SK-N-SH (cell line): ENCODE results near the gene ABHD8. TPM values are rescaled to one million over a fixed set of nuclear protein-coding genes. Genes with fewer than 3 reads are reported as not detected.
A peak's percentile ranks its signal among the peaks of the same experiment; 100 is the strongest.

ENCODE experiments used
- CTCF ChIA-PET: fragments of 300-600, 350-600 bp; formaldehyde crosslinking; extraction: SDS; loops from one replicate; lab custom pipeline; 2021; lab: Yijun Ruan, JAX
- POLR2A ChIA-PET: fragments of 350-600 bp; sonication (Branson Sonifier 250); formaldehyde crosslinking; extraction: SDS; loops from one replicate; lab custom pipeline; 2020; ENCODE audit warnings: antibody characterized with exemption, inconsistent platforms; lab: Yijun Ruan, JAX
- DNase-seq: peaks from one replicate; pipeline ENCODE4 v3.0.0; 2012
- H2AFZ ChIP-seq: fragments of 200-600 bp; sonication (generic); 2 replicates; pipeline ENCODE4 v1.8.1; 2016; ENCODE audit warnings: antibody characterized with exemption, mild to moderate bottlenecking, low read depth
- H3F3A ChIP-seq: fragments of 200-600 bp; sonication (generic); replicated peaks from 2 replicates; pipeline ENCODE3; 2016; ENCODE audit warnings: antibody characterized with exemption, mild to moderate bottlenecking; ENCODE audit not compliant: insufficient read depth
- H3K27ac ChIP-seq, 2 experiments: fragments of 200-500 bp in 1 of 2; fragments of 200-600 bp in 1 of 2; sonication (Bioruptor generic) in 1 of 2; sonication (generic), shearing (Covaris generic) in 1 of 2; 2 replicates each; pipeline versions ENCODE4 v1.5.1 to v1.6.1; 2014 to 2016; ENCODE audit warnings: low read depth in 2 of 2, inconsistent platforms in 1 of 2, low read length in 1 of 2, mild to moderate bottlenecking in 1 of 2, mixed read lengths in 1 of 2
- H3K27me3 ChIP-seq: fragments of 200-600 bp; sonication (generic), shearing (Covaris generic); 2 replicates; pipeline ENCODE4 v1.6.1; 2016; ENCODE audit warnings: mixed run types; ENCODE audit not compliant: insufficient read depth
- H3K36me3 ChIP-seq, 2 experiments: fragments of 200-500 bp in 1 of 2; fragments of 200-600 bp in 1 of 2; sonication (Bioruptor generic) in 1 of 2; sonication (generic) in 1 of 2; replicated peaks in 1 of 2; 2 replicates each; pipeline versions ENCODE3 to v1.5.1; 2014 to 2016; ENCODE audit warnings: low read length in 1 of 2, mild to moderate bottlenecking in 1 of 2; ENCODE audit not compliant: insufficient read depth in 2 of 2, control insufficient read depth in 1 of 2
- H3K4me1 ChIP-seq, 2 experiments: fragments of 200-500 bp in 1 of 2; fragments of 200-600 bp in 1 of 2; sonication (Bioruptor generic) in 1 of 2; sonication (generic), shearing (Covaris generic) in 1 of 2; 2 replicates each; pipeline versions ENCODE4 v1.5.1 to v1.6.1; 2014 to 2016; ENCODE audit warnings: low read depth in 1 of 2, low read length in 1 of 2, mixed run types in 1 of 2; ENCODE audit not compliant: insufficient read depth in 2 of 2, control insufficient read depth in 1 of 2
- H3K4me2 ChIP-seq: fragments of 200-600 bp; sonication (generic), shearing (Covaris generic); 2 replicates; pipeline ENCODE4 v1.6.1; 2017; ENCODE audit warnings: mixed run types
- H3K4me3 ChIP-seq, 2 experiments: fragments of 200-500 bp in 1 of 2; fragments of 200-600 bp in 1 of 2; sonication (Bioruptor generic) in 1 of 2; sonication (generic), shearing (Covaris generic) in 1 of 2; 2 replicates each; pipeline versions ENCODE4 v1.5.1 to v1.8.1; 2014 to 2016; ENCODE audit warnings: low read depth in 2 of 2, inconsistent platforms in 1 of 2, low read length in 1 of 2, mild to moderate bottlenecking in 1 of 2, mixed read lengths in 1 of 2, moderate library complexity in 1 of 2
- H3K79me2 ChIP-seq: fragments of 200-600 bp; sonication (generic); 2 replicates; pipeline ENCODE4 v1.8.1; 2017; ENCODE audit warnings: mild to moderate bottlenecking; ENCODE audit not compliant: insufficient read depth
- H3K9ac ChIP-seq: fragments of 200-600 bp; sonication (generic); 2 replicates; pipeline ENCODE4 v1.6.1; 2017; ENCODE audit warnings: mixed run types
- H3K9me2 ChIP-seq: fragments of 200-600 bp; sonication (generic); 2 replicates; pipeline ENCODE4 v1.6.1; 2017; ENCODE audit warnings: mixed run types
- H3K9me3 ChIP-seq: fragments of 200-600 bp; sonication (generic); 2 replicates; pipeline ENCODE4 v1.6.1; 2017; ENCODE audit warnings: mixed run types, mild to moderate bottlenecking, moderate library complexity
- H4K20me1 ChIP-seq: fragments of 200-600 bp; sonication (generic); 2 replicates; pipeline ENCODE4 v1.6.1; 2017; ENCODE audit warnings: mild to moderate bottlenecking, mixed run types; ENCODE audit not compliant: insufficient read depth
- EP300 ChIP-seq, 2 experiments: IDR thresholded peaks; 2 replicates each; pipeline versions ENCODE4 v1.4.0 to v1.6.1; 2012; ENCODE audit warnings: borderline replicate concordance in 1 of 2, low read depth in 1 of 2, low read length in 1 of 2
- FOSL2 ChIP-seq: IDR thresholded peaks from 2 replicates; pipeline ENCODE4 v1.4.0; 2012; ENCODE audit warnings: low read depth, mild to moderate bottlenecking, moderate library complexity, borderline replicate concordance
- MAX ChIP-seq: IDR thresholded peaks from 2 replicates; pipeline ENCODE4 v1.4.0; 2012; ENCODE audit warnings: low read depth
- MXI1 ChIP-seq: IDR thresholded peaks from 2 replicates; pipeline ENCODE4 v1.6.1; 2012; ENCODE audit warnings: mild to moderate bottlenecking, low read depth, low read length, improper control_type of control experiment
- NRF1 ChIP-seq: IDR thresholded peaks from 2 replicates; pipeline ENCODE4 v1.6.1; 2012; ENCODE audit warnings: low read depth, mild to moderate bottlenecking, low read length
- RXRA ChIP-seq: IDR thresholded peaks from 2 replicates; pipeline ENCODE4 v1.4.0; 2012; ENCODE audit warnings: low read depth, mild to moderate bottlenecking, borderline replicate concordance
- SIN3A ChIP-seq: IDR thresholded peaks from 2 replicates; pipeline ENCODE4 v1.6.1; 2012; ENCODE audit warnings: low read depth, mild to moderate bottlenecking, low read length, moderate library complexity, borderline replicate concordance
- WGBS: methylation state at CpG from one replicate; pipeline ENCODE4 v1.1.6; 2017; ENCODE audit warnings: low lambda C conversion rate; 5-methylcytosine and 5-hydroxymethylcytosine counted together
- polyA plus RNA-seq, 3 experiments: library from polyadenylated mRNA; depleted of rRNA; stranded (reverse); fragments of >200 nt; gene quantifications; 2 replicates each; pipeline ENCODE4 v1.2.3, GENCODE V29; 2012

ABHD8 gene
- polyA plus RNA-seq, 1 of the 3 experiments (the other 2 are of a cell fraction) = 11.1 TPM

GRCh38 chr19:17281391-17282304 is 21.6 kb downstream of the ABHD8 start, which contains the start of gene ANKLE1:
Gene ANKLE1 (plus strand): TSS chr19:17281901. CDS start chr19:17281921, 20 bp downstream.
- CTCF ChIA-PET = interaction anchor here (0.6 to 4.6 kb wide), 25 partner anchors 10 to 509 kb away, joined by 3 to 35 read pairs (median 5); partner anchors contain the start of genes MRPL34 and USE1
- Histone ChIP-seq H3F3A (peaks cover 19% of the 10 kb centered on the region), H3K4me2 (peak within 1 kb of the TSS; percentile 93), H3K27me3 (no peaks in the 10 kb centered on the region), H3K9me2 (no peaks in the 10 kb centered on the region), H3K36me3 (peaks cover 0 to 3% of the 10 kb centered on the region in 2 experiments), H3K79me2 (no peaks in the 10 kb centered on the region), H3K9me3 (no peaks in the 10 kb centered on the region), H4K20me1 (no peaks in the 10 kb centered on the region), H3K4me3 (peak within 1 kb of the TSS; percentile 36 to 62), H2AFZ (peak within 1 kb of the TSS; percentile 86), H3K9ac (no peak within 1 kb of the TSS), H3K4me1 (peaks cover 0 to 2% of the 10 kb centered on the region in 2 experiments; a peak in 1 of 4 replicates), H3K27ac (peak within 1 kb of the TSS in 1 of 2 experiments; percentile 17; a peak in 1 of 4 replicates)
- 28% methylated on average over 32 of the region's 75 CpGs for WGBS
- TF ChIP-seq MAX = peak; percentile 97
- peak; percentile 61 for TF ChIP-seq NRF1
- TF ChIP-seq EP300 (IDR thresholded peaks at IDR 0.05; ENCODE audit: borderline replicate concordance in 1 of 2, low read depth in 1 of 2, low read length in 1 of 2) = no peak
- TF ChIP-seq SIN3A = 0 out of 2 replicates have a peak, but pooled peaks have one; percentile 29
- peak; percentile 96 for TF ChIP-seq MXI1
- DNase-seq = peak; percentile 95
- POLR2A ChIA-PET = interaction anchor here (0.6 to 3.5 kb wide), 6 partner anchors 11 to 67 kb away, joined by 3 to 16 read pairs (median 4); partner anchors contain the start of genes BABAM1 and USE1

- H3K36me3 ChIP-seq = peaks cover 8 to 13% of the 10 kb centered on the region in 2 experiments
- H3K27me3 ChIP-seq = no peaks in the 10 kb centered on the region
- ChIA-PET POLR2A (interaction anchor here (1.2 to 3.5 kb wide), 3 partner anchors 12 to 64 kb away, joined by 3 to 16 read pairs (median 4); partner anchors contain the start of genes BABAM1 and USE1), CTCF (interaction anchor here (0.6 to 3.0 kb wide), 3 partner anchors 12 to 73 kb away, joined by 3 to 11 read pairs (median 4); partner anchors contain the start of gene BABAM1)
- H3K9ac ChIP-seq = no peak overlapping the region
- no peaks in the 10 kb centered on the region for H3K9me2 ChIP-seq
- H4K20me1 ChIP-seq = no peaks in the 10 kb centered on the region
- no peak overlapping the region for H3K4me2 ChIP-seq
- peak; percentile 51 for DNase-seq
- H3K4me3 ChIP-seq = no peak overlapping the region
- peaks cover 19% of the 10 kb centered on the region for H3F3A ChIP-seq
- TF ChIP-seq FOSL2 (no peak), NRF1 (no peak), RXRA (no peak), SIN3A (no peak)
- TF ChIP-seq, all 33 proteins: peak for 0
- Histone ChIP-seq H3K4me1 (peaks cover 0 to 2% of the 10 kb centered on the region in 2 experiments; a peak in 1 of 4 replicates), H3K79me2 (no peaks in the 10 kb centered on the region), H3K27ac (no peak overlapping the region), H2AFZ (no peak overlapping the region), H3K9me3 (no peaks in the 10 kb centered on the region)
- 65% methylated on average over 3 of the region's 3 CpGs for WGBS
Observed at GRCh38 chr19:17279436-17279835, 23.8 kb downstream of the ABHD8 start.
